Caco-2 (cell line): ENCODE data around the gene APRT. TPM values are rescaled to one million over a fixed set of nuclear protein-coding genes. Genes with fewer than 3 reads are reported as not detected.

ENCODE experiments used
- BruUV-seq: library from RNA; stranded (reverse); fragments of 400-500 nt; replicated peaks from 2 replicates; lab custom pipeline; 2021; lab: Mats Ljungman, UMichigan
- CTCF ChIA-PET: fragments of 300-600 bp; sonication (Branson Sonifier 250); formaldehyde crosslinking; loops from one replicate; lab custom pipeline; 2022; ENCODE audit warnings: antibody characterized with exemption; lab: Charles Lee
- POLR2A ChIA-PET: fragments of 300-600 bp; sonication (Branson Sonifier 250); formaldehyde crosslinking; loops from one replicate; lab custom pipeline; 2022; ENCODE audit warnings: antibody characterized with exemption; lab: Charles Lee
- DNase-seq, 2 experiments: peaks; one replicate each; pipeline versions ENCODE4 v3.0.0 to v3.0.0-alpha.2; 2020 to 2022
- H3K27me3 ChIP-seq: replicated peaks from 2 replicates; pipeline ENCODE4 v1.6.0; 2011; ENCODE audit warnings: low read length; ENCODE audit not compliant: control insufficient read depth, insufficient read depth
- H3K36me3 ChIP-seq: 2 replicates; pipeline ENCODE4 v1.5.1; 2011; ENCODE audit warnings: low read length; ENCODE audit not compliant: control insufficient read depth, insufficient read depth
- H3K4me1 ChIP-seq: fragments of 250-450 bp; sonication (Bioruptor Pico); 2 replicates; pipeline ENCODE4 v1.5.1; 2020; ENCODE audit warnings: mild to moderate bottlenecking
- H3K4me3 ChIP-seq: 2 replicates; pipeline ENCODE4 v1.5.1; 2011; ENCODE audit warnings: low read depth, mild to moderate bottlenecking, control low read depth, low read length
- H3K9me3 ChIP-seq: fragments of 250-450 bp; sonication (Bioruptor Pico); 2 replicates; pipeline ENCODE4 v1.5.1; 2020; ENCODE audit warnings: mild to moderate bottlenecking, moderate library complexity
- H3K27ac Mint-ChIP-seq: one replicate; pipeline ENCODE4 v1.8.0; 2022; ENCODE audit warnings: mixed read lengths; ENCODE audit not compliant: unreplicated experiment
- H3K27me3 Mint-ChIP-seq: one replicate; pipeline ENCODE4 v1.8.0; 2022; ENCODE audit warnings: mixed read lengths; ENCODE audit not compliant: insufficient read depth, unreplicated experiment
- H3K36me3 Mint-ChIP-seq: one replicate; pipeline ENCODE4 v1.8.0; 2022; ENCODE audit warnings: mild to moderate bottlenecking, mixed read lengths; ENCODE audit not compliant: insufficient read depth, unreplicated experiment
- H3K4me1 Mint-ChIP-seq: one replicate; pipeline ENCODE4 v1.8.0; 2022; ENCODE audit warnings: low read depth, mixed read lengths; ENCODE audit not compliant: unreplicated experiment
- H3K4me3 Mint-ChIP-seq: one replicate; pipeline ENCODE4 v1.8.0; 2022; ENCODE audit warnings: mild to moderate bottlenecking, moderate library complexity, mixed read lengths; ENCODE audit not compliant: unreplicated experiment
- H3K9me3 Mint-ChIP-seq: one replicate; pipeline ENCODE4 v1.8.0; 2022; ENCODE audit warnings: mixed read lengths; ENCODE audit not compliant: unreplicated experiment
- CTCF ChIP-seq, 2 experiments: fragments of 200-600 bp in 1 of 2; IDR thresholded peaks; 1 replicate in 1 of 2; 2 replicates in 1 of 2; pipeline versions ENCODE4 v1.5.1 to v1.8.0; 2011 to 2022; ENCODE audit warnings: antibody characterized with exemption in 1 of 2, control low read depth in 1 of 2, inconsistent platforms in 1 of 2, low read depth in 1 of 2, low read length in 1 of 2, mild to moderate bottlenecking in 1 of 2, moderate library complexity in 1 of 2; ENCODE audit not compliant: insufficient read depth in 1 of 2, severe bottlenecking in 1 of 2, unreplicated experiment in 1 of 2
- intact Hi-C: fragments of 100-400 bp; cut with micrococcal nuclease; formaldehyde crosslinking; loops from one replicate; pipeline ENCODE4 v1.10.0; 2022; ENCODE audit not compliant: unreplicated experiment
- total RNA-seq: library from RNA; stranded (reverse); gene quantifications from 2 replicates; pipeline ENCODE4 v1.2.3, GENCODE V29; 2022

Gene APRT
- total RNA-seq, 1 experiment from 2014 or later = 251 TPM

GRCh38 chr16:88764913-88765349 lies 46.8 kb downstream of the APRT start:
- Histone ChIP-seq H3K27me3 (no peaks in the 10 kb centered on the region), H3K36me3 (no peaks in the 10 kb centered on the region; the same call in 1 of the 2 replicates), H3K4me1 (peaks cover 79% of the 10 kb centered on the region), H3K9me3 (no peaks in the 10 kb centered on the region), H3K4me3 (no peak overlapping the region)
- H3K4me3 Mint-ChIP-seq = peak overlapping the region; percentile 64
- POLR2A ChIA-PET = no interaction called here
- no peaks in the 10 kb centered on the region for H3K9me3 Mint-ChIP-seq
- DNase-seq = peak; percentile 95
- no peak for TF ChIP-seq CTCF (IDR thresholded peaks at IDR 0.05; ENCODE audit: insufficient read depth in 1 of 2, low read depth in 1 of 2, low read length in 1 of 2, severe bottlenecking in 1 of 2, unreplicated experiment in 1 of 2)
- H3K27me3 Mint-ChIP-seq = no peaks in the 10 kb centered on the region
- H3K36me3 Mint-ChIP-seq = peaks cover 46% of the 10 kb centered on the region
- no TSS peak for BruUV-seq
- CTCF ChIA-PET = interaction anchor here (1.3 to 2.3 kb wide), 2 partner anchors 19 to 27 kb away, joined by 4 to 11 read pairs; partner anchors contain the start of gene PIEZO1
- intact Hi-C loops = no loop called here
- H3K27ac Mint-ChIP-seq = peak overlapping the region; percentile 90
- H3K4me1 Mint-ChIP-seq = peaks cover 27% of the 10 kb centered on the region

- Histone ChIP-seq H3K4me1 (peaks cover 70% of the 10 kb centered on the region), H3K36me3 (no peaks in the 10 kb centered on the region), H3K9me3 (no peaks in the 10 kb centered on the region), H3K4me3 (no peak overlapping the region), H3K27me3 (no peaks in the 10 kb centered on the region)
- intact Hi-C loops = no loop called here
- no TSS peak for BruUV-seq
- ChIA-PET POLR2A (interaction anchor here (0.7 to 1.5 kb wide), 4 partner anchors 16 to 45 kb away, joined by 3 to 11 read pairs (median 4); partner anchors contain the start of gene PIEZO1), CTCF (interaction anchor here (0.6 to 2.2 kb wide), 15 partner anchors 9 to 454 kb away, joined by 3 to 45 read pairs (median 5); partner anchors contain the start of genes PIEZO1 and ZNF778)
- H3K27me3 Mint-ChIP-seq = no peaks in the 10 kb centered on the region
- H3K9me3 Mint-ChIP-seq = no peaks in the 10 kb centered on the region
- H3K36me3 Mint-ChIP-seq = peaks cover 44% of the 10 kb centered on the region
- TF ChIP-seq CTCF (IDR thresholded peaks at IDR 0.05; ENCODE audit: insufficient read depth in 1 of 2, low read depth in 1 of 2, low read length in 1 of 2, severe bottlenecking in 1 of 2, unreplicated experiment in 1 of 2) = peak in 1 of 2 experiments; percentile 1
- peaks cover 20% of the 10 kb centered on the region for H3K4me1 Mint-ChIP-seq
- no peak for DNase-seq
- peak overlapping the region; percentile 68 for H3K4me3 Mint-ChIP-seq
- peak overlapping the region; percentile 90 for H3K27ac Mint-ChIP-seq
These were observed 47.6 kb downstream of the APRT start for GRCh38 chr16:88764080-88764479.

GRCh38 chr16:88763502-88764053 lies 48.1 kb downstream of the APRT start:
- no peaks in the 10 kb centered on the region for H3K27me3 ChIP-seq
- H3K4me1 ChIP-seq = peaks cover 65% of the 10 kb centered on the region
- Mint-ChIP-seq H3K4me3 (peak overlapping the region; percentile 68), H3K36me3 (peaks cover 48% of the 10 kb centered on the region), H3K9me3 (no peaks in the 10 kb centered on the region), H3K27ac (peak overlapping the region; percentile 90), H3K27me3 (no peaks in the 10 kb centered on the region), H3K4me1 (peaks cover 19% of the 10 kb centered on the region)
- ChIA-PET POLR2A (interaction anchor here (0.7 to 1.5 kb wide), 4 partner anchors 17 to 46 kb away, joined by 3 to 11 read pairs (median 4); partner anchors contain the start of gene PIEZO1), CTCF (interaction anchor here (0.5 to 2.2 kb wide), 16 partner anchors 8 to 938 kb away, joined by 3 to 45 read pairs (median 5); partner anchors contain the start of genes PIEZO1, SPATA2L and ZNF778)
- H3K9me3 ChIP-seq = no peaks in the 10 kb centered on the region
- TF ChIP-seq CTCF (IDR thresholded peaks at IDR 0.05; ENCODE audit: insufficient read depth in 1 of 2, low read depth in 1 of 2, low read length in 1 of 2, severe bottlenecking in 1 of 2, unreplicated experiment in 1 of 2) = peak; percentile 4 to 41
- intact Hi-C loops = loop anchor here (1.0 to 2.0 kb wide), 2 partner anchors 21 to 22 kb away; partner anchors contain the start of gene PIEZO1
- no peaks in the 10 kb centered on the region for H3K36me3 ChIP-seq
- peak; percentile 95 to 96 for DNase-seq
- no peak overlapping the region for H3K4me3 ChIP-seq
- no TSS peak for BruUV-seq
